ENCODE data around the gene HMHB1.

DNA sequence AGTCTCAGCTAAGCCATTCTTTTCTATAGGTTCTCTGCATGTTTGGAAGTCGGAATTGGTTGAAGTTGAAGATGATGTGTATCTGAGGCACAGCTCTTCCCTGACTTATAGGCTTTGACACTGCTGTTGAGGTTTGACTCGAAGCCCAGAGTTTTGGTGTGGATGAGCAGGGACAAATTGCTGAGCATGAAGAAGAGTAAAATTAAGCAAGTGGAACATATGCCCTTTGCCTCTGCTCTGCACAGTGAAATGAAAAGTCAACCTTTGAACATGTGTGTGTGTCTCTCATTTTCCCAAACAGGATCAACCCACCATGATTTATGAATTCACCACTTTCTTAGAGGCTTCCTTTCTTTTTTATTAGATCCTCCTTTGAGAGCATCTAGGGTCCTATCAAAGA, 8.5 kb downstream of the HMHB1 start:
- TF ChIP-seq CTCF (IDR thresholded peaks at IDR 0.05) (no peak), POLR2A (IDR thresholded peaks at IDR 0.05) (no peak), POLR2AphosphoS5 (IDR thresholded peaks at IDR 0.05) (no peak)

Data from upper lobe of left lung (tissue), 4 donors.